ENCODE data around the gene EXTL1. TPM values are rescaled to one million over a fixed set of nuclear protein-coding genes. Genes with fewer than 3 reads are reported as not detected.

EXTL1 gene
- total RNA-seq, 1 experiment from 2014 or later, result 0.15 TPM

DNA sequence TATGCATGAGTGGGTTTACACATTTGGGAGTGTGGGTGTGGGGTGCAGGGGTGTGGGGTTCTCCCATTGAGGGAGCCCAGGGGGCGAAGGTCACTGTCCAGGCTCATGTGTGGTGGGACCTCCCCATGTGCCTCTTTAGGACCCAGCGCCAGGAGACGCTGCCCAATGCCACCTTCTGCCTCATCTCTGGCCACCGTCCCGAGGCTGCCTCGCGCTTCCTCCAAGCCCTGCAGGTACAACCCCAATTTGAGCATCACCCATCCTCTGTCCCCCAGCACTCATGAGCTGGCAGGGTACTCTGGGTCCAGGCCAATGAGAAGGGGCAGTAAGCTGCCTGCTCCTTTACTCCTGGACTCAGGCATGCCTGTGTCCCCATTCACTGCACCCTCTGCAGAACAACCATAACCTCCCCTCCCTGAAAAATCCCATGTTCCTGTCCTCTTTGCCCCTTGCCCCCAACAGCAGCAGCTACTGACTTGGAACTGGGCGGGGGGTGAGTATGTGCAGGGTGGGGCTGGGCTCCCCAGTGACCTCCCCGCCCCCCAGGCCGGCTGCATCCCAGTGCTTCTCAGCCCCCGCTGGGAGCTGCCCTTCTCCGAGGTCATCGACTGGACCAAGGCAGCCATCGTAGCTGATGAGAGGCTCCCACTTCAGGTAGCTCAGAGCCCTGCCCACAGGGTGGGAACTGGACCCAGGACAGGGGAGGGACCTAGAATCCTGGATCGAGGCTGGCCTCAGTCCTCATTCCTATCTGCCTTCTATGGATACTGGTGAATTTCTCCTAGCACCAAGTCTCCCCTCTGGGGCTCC is 7.7 kb downstream of the EXTL1 start:
- ATAC-seq, result peak; percentile 18; the same call in 1 of the 2 replicates
- H3K4me2 ChIP-seq (ENCODE audit: low read length), result no peak overlapping the region
- H3K79me2 ChIP-seq (ENCODE audit: insufficient read depth, low read length), result no peaks in the 10 kb centered on the region
- RAD21 ChIA-PET (ENCODE audit: low non-redundant PET in 1 of 2, low total read pairs in 2 of 2, uncharacterized antibody in 2 of 2, unreplicated experiment in 2 of 2), result interaction anchor here in 1 of 2 experiments (0.7 kb wide), 1 partner anchor 94 kb away, joined by 4 read pairs; no protein-coding TSS in a partner anchor
- H4K20me1 ChIP-seq (ENCODE audit: insufficient read depth), result no peaks in the 10 kb centered on the region
- H3K27ac ChIP-seq (ENCODE audit: low read depth, low read length), result no peak overlapping the region
- H3K9me3 ChIP-seq (ENCODE audit: control insufficient read depth in 1 of 2, insufficient read depth in 1 of 2, low read depth in 1 of 2, low read length in 2 of 2), result no peaks in the 10 kb centered on the region
- H3K9me2 ChIP-seq (ENCODE audit: insufficient read depth), result no peaks in the 10 kb centered on the region
- POLR2A ChIA-PET, result no interaction called here
- H3K9ac ChIP-seq (ENCODE audit: low read length), result no peak overlapping the region
- H3K36me3 ChIP-seq (ENCODE audit: control insufficient read depth in 1 of 2, insufficient read depth in 2 of 2, low read length in 2 of 2), result no peaks in the 10 kb centered on the region
- no TSS peak for BruUV-seq (replicated peaks)
- peaks cover 0 to 3% of the 10 kb centered on the region in 2 experiments; a peak in 1 of 4 replicates for H3K4me1 ChIP-seq (ENCODE audit: control insufficient read depth in 1 of 2, insufficient read depth in 2 of 2, low read length in 2 of 2)
- CTCF ChIA-PET, result interaction anchor here (0.6 to 1.3 kb wide), 2 partner anchors 133 to 134 kb away, joined by 4 to 5 read pairs; no protein-coding TSS in a partner anchor
- no peak overlapping the region for H2AFZ ChIP-seq (ENCODE audit: low read depth, low read length, poor library complexity, severe bottlenecking)
- no peak for DNase-seq (ENCODE audit: low read depth, low spot score)
- H3K4me3 ChIP-seq (replicated peaks in 1 of 2; ENCODE audit: low read depth in 1 of 2, low read length in 2 of 2), result no peak overlapping the region
- intact Hi-C loops (cut with micrococcal nuclease), result no loop called here
- no peaks in the 10 kb centered on the region for H3K27me3 ChIP-seq (ENCODE audit: insufficient read depth, low read length)
- TF ChIP-seq CBX3 (IDR thresholded peaks at IDR 0.05; ENCODE audit: low read depth), result no peak
- TF ChIP-seq RAD21 (IDR thresholded peaks at IDR 0.05; ENCODE audit: low read depth), result no peak
- TF ChIP-seq ZNF274 (IDR thresholded peaks at IDR 0.05; ENCODE audit: low read depth, low read length), result no peak
- TF ChIP-seq ZFX (IDR thresholded peaks at IDR 0.05), result no peak
- TF ChIP-seq EZH2 (IDR thresholded peaks at IDR 0.05), result no peak
- TF ChIP-seq, protein P1, sequence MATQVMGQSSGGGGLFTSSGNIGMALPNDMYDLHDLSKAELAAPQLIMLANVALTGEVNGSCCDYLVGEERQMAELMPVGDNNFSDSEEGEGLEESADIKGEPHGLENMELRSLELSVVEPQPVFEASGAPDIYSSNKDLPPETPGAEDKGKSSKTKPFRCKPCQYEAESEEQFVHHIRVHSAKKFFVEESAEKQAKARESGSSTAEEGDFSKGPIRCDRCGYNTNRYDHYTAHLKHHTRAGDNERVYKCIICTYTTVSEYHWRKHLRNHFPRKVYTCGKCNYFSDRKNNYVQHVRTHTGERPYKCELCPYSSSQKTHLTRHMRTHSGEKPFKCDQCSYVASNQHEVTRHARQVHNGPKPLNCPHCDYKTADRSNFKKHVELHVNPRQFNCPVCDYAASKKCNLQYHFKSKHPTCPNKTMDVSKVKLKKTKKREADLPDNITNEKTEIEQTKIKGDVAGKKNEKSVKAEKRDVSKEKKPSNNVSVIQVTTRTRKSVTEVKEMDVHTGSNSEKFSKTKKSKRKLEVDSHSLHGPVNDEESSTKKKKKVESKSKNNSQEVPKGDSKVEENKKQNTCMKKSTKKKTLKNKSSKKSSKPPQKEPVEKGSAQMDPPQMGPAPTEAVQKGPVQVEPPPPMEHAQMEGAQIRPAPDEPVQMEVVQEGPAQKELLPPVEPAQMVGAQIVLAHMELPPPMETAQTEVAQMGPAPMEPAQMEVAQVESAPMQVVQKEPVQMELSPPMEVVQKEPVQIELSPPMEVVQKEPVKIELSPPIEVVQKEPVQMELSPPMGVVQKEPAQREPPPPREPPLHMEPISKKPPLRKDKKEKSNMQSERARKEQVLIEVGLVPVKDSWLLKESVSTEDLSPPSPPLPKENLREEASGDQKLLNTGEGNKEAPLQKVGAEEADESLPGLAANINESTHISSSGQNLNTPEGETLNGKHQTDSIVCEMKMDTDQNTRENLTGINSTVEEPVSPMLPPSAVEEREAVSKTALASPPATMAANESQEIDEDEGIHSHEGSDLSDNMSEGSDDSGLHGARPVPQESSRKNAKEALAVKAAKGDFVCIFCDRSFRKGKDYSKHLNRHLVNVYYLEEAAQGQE (IDR thresholded peaks at IDR 0.05; ENCODE audit: low read depth), result no peak
- TF ChIP-seq SP1 (IDR thresholded peaks at IDR 0.05; ENCODE audit: low read depth), result no peak
